ENCODE data around the gene COG6. TPM values are rescaled to one million over a fixed set of nuclear protein-coding genes. Genes with fewer than 3 reads are reported as not detected.

COG6 gene
- total RNA-seq, 1 donor from 2014 or later: 36.2 TPM

DNA sequence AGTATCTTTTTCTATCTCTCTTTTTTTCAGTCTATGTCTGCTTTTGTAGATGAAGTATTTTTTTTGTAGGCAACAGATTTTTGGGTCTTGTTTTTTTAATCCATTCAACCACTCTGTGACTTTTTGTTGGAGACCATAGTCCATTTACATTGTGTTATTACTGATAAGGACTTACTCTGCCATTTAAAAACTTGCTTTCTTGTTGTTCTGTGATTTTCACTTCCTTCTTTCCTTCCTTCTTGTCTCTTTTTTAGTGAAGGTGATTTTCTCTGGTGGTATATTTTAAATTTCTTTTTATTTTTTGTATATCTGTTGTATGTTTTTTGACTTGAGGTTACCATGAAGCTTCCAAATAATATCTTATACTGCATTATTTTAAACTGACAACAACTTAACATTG is 79.5 kb downstream of the COG6 start:
- TF ChIP-seq, protein P1, sequence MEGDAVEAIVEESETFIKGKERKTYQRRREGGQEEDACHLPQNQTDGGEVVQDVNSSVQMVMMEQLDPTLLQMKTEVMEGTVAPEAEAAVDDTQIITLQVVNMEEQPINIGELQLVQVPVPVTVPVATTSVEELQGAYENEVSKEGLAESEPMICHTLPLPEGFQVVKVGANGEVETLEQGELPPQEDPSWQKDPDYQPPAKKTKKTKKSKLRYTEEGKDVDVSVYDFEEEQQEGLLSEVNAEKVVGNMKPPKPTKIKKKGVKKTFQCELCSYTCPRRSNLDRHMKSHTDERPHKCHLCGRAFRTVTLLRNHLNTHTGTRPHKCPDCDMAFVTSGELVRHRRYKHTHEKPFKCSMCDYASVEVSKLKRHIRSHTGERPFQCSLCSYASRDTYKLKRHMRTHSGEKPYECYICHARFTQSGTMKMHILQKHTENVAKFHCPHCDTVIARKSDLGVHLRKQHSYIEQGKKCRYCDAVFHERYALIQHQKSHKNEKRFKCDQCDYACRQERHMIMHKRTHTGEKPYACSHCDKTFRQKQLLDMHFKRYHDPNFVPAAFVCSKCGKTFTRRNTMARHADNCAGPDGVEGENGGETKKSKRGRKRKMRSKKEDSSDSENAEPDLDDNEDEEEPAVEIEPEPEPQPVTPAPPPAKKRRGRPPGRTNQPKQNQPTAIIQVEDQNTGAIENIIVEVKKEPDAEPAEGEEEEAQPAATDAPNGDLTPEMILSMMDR (conservative IDR thresholded peaks at IDR 0.05): no peak
- Mint-ChIP-seq H3K4me3 (no peak overlapping the region), H3K36me3 (ENCODE audit: low read depth) (peaks cover 40% of the 10 kb centered on the region), H3K27ac (ENCODE audit: unreplicated experiment) (no peak overlapping the region), H3K9me3 (peaks cover 7% of the 10 kb centered on the region), H3K4me1 (no peaks in the 10 kb centered on the region), H3K27me3 (ENCODE audit: low read depth) (no peaks in the 10 kb centered on the region)
- DNase-seq (ENCODE audit: low read depth, low spot score): no peak

DNA sequence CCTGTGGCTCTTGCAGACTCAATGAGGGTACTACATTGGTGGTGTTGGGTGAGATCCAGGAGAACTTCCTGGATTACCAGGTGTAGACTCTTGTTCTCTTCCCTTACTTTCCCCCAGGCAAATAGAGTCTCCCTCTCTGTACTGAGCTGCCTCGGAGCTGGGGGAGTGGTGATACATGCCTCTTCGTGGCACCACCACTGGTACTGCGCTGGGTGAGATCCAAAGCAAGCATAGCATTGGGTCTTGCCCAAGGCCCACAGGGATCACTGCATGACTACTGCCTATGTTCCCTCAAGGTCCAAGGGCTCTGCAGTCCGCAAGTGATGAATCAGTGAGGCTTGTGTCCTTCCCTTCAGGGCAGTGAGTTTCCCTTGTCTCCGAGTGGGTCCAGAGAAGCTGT is 81.6 kb downstream of the COG6 start:
- TF ChIP-seq, protein P1 (conservative IDR thresholded peaks at IDR 0.05): no peak
- Mint-ChIP-seq H3K9me3 (peaks cover 10% of the 10 kb centered on the region), H3K27me3 (ENCODE audit: low read depth) (no peaks in the 10 kb centered on the region), H3K4me1 (no peaks in the 10 kb centered on the region), H3K27ac (ENCODE audit: unreplicated experiment) (no peak overlapping the region), H3K36me3 (ENCODE audit: low read depth) (peaks cover 52% of the 10 kb centered on the region), H3K4me3 (no peak overlapping the region)
- no peak for DNase-seq (ENCODE audit: low read depth, low spot score)

DNA sequence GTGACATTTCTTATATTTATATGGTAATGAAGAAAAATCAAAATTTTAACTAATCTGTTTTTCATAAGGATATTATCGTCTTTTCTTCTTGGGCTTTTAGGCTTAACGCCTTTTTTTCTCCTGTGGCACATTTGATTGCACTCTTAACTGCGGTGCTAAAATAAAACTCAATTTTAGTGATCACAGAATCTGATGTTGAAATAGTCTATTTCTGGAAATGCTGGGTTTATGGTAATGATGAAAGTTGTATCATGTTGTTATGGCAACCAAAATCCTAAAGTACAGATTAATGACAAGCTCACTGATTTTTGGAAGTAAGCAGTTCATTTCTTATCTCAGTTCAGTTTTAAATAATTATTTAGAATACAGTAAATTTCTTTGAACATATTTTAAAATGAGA is 85.3 kb downstream of the COG6 start:
- Mint-ChIP-seq H3K4me3 (no peak overlapping the region), H3K9me3 (peaks cover 14% of the 10 kb centered on the region), H3K36me3 (ENCODE audit: low read depth) (peaks cover 60% of the 10 kb centered on the region), H3K4me1 (no peaks in the 10 kb centered on the region), H3K27ac (ENCODE audit: unreplicated experiment) (no peak overlapping the region), H3K27me3 (ENCODE audit: low read depth) (no peaks in the 10 kb centered on the region)
- DNase-seq (ENCODE audit: low read depth, low spot score): no peak
- TF ChIP-seq, protein P1 (conservative IDR thresholded peaks at IDR 0.05): no peak

DNA sequence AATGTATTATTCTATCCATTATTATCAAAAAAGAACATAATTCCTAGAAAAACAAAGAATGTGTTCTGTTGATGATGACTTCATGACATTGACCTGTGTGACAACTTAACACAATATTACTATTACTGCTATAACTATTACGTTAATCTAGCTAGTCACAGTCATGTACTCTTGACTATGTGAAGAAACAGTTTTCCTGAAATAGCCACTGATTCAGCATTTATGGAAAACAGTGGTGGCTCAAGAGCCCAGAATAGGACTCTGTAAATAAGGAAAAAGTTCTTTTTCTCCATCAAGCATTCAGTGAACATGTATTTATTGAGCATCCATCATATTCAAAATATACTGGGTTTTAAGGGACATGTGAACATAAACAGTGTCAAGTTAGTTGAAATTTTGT is 93.5 kb downstream of the COG6 start:
- no peak for DNase-seq (ENCODE audit: low read depth, low spot score)
- Mint-ChIP-seq H3K27ac (ENCODE audit: unreplicated experiment) (no peak overlapping the region), H3K9me3 (peaks cover 3% of the 10 kb centered on the region), H3K27me3 (ENCODE audit: low read depth) (no peaks in the 10 kb centered on the region), H3K4me3 (no peak overlapping the region), H3K4me1 (no peaks in the 10 kb centered on the region), H3K36me3 (ENCODE audit: low read depth) (peaks cover 23% of the 10 kb centered on the region)
- TF ChIP-seq, protein P1 (conservative IDR thresholded peaks at IDR 0.05): no peak

DNA sequence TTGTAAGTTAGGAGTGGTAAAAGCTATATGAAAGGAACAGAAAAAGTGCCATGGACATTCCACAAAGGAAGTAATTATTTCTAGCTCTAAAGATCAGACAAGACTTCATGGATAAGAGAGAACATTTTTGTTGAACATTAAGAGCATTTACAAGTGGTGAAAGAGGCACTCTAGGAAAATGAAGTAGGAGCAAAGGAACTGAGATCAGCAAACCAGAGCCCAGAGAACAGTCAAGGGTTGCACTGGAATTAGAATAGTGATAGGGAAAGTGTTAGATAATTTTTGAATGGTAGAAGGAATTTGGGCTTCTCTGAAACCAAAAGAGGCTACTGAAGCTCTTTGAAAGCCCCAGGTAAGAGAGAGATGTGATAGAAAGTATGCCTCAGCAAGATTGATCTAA is 94.1 kb downstream of the COG6 start:
- Mint-ChIP-seq H3K27ac (ENCODE audit: unreplicated experiment) (no peak overlapping the region), H3K9me3 (peaks cover 3% of the 10 kb centered on the region), H3K27me3 (ENCODE audit: low read depth) (no peaks in the 10 kb centered on the region), H3K36me3 (ENCODE audit: low read depth) (peaks cover 22% of the 10 kb centered on the region), H3K4me1 (no peaks in the 10 kb centered on the region), H3K4me3 (no peak overlapping the region)
- TF ChIP-seq, protein P1 (conservative IDR thresholded peaks at IDR 0.05): no peak
- DNase-seq (ENCODE audit: low read depth, low spot score): no peak

DNA sequence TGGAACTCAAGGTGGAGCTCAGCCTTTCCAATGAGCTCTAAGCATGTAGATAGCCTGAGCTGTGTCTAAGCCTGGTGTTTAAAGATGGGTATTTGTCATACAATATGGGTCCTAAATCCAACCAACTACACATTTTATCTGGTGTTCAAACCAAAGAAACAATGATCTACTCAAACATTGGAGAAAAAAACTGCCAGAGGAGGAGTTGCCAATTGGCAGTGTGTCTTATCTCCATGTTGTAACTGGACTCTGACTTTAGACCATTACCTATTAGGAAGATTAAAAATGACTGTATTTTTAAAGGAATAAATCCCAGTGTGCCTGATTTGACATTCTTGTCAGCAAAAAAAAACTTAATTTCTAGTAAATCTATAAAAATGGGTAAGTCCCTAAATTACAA is 96.3 kb downstream of the COG6 start:
- Mint-ChIP-seq H3K4me1 (no peaks in the 10 kb centered on the region), H3K9me3 (peaks cover 8% of the 10 kb centered on the region), H3K27ac (ENCODE audit: unreplicated experiment) (no peak overlapping the region), H3K4me3 (no peak overlapping the region), H3K36me3 (ENCODE audit: low read depth) (peaks cover 32% of the 10 kb centered on the region), H3K27me3 (ENCODE audit: low read depth) (no peaks in the 10 kb centered on the region)
- TF ChIP-seq, protein P1 (conservative IDR thresholded peaks at IDR 0.05): no peak
- DNase-seq (ENCODE audit: low read depth, low spot score): no peak
